ENCODE results near the gene RPA3.

GRCh38 chr7:7653593-7654187 is 64.7 kb downstream of the RPA3 start:
- TF ChIP-seq CTCF (IDR thresholded peaks at IDR 0.05): no peak
- TF ChIP-seq POLR2A (IDR thresholded peaks at IDR 0.05): no peak

Measured in lower leg skin (tissue), 3 donors.